Tongue (tissue), 2 donors: ENCODE results near the gene RPL26. TPM values are rescaled to one million over a fixed set of nuclear protein-coding genes. Genes with fewer than 3 reads are reported as not detected.

Source experiments
- DNase-seq: peaks from one replicate; pipeline ENCODE4 v3.0.0-alpha.2; 2015
- total RNA-seq: library from RNA; depleted of rRNA; stranded (reverse); fragments of >200 nt; gene quantifications from one replicate; pipeline ENCODE4 v1.2.3, GENCODE V29; 2014

The RPL26 gene
- total RNA-seq = 4,405 TPM

GRCh38 chr17:8383143-8383822 lies at the start of gene RPL26:
Gene RPL26 (minus strand): TSS chr17:8383193. CDS start chr17:8382310, 883 bp downstream.
- DNase-seq = peak; percentile 100

- no peak for DNase-seq
Measured at GRCh38 chr17:8430966-8431365, 48.0 kb upstream of the RPL26 start.

DNA sequence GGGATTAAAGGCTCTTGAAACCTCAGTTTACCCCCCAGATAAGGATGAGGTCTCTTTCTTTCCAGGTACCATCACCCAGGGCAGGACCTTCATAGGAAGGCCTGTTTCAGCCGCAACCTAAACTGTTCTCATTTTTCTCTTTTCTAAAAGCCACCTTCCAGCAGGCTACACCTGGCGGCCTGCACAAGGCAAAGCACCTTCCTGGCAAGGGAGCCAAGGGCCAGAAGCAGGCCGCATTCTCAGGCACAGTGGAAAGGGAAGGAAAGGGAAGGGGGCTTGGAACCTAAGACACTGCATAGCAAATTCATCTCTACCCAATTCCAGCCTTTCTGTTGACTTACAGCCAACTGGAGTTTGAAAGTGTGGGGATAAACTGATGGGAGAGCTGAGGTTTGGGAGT lies 43.8 kb upstream of the RPL26 start:
- DNase-seq = no peak

- no peak for DNase-seq
Measured at GRCh38 chr17:8426094-8426720, 43.2 kb upstream of the RPL26 start.

DNA sequence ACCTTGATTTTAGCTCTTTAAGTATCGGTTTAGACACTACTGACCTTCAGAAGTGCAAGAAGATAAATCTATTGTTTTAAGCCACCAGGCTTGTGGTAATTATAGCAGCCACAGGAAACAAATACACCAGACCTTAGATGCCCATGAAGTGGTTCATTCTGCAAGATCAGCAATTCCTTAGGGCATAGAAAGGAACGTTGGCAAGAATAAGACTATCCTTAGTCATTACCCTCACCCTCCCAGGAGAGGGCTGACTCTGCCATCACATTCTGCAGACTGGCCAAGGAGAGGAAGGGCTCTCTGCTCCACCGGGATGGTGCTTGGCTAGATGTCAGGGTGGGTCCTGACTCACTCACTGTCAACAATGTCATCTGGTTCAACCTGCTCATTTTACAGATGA lies 38.6 kb upstream of the RPL26 start:
- no peak for DNase-seq

DNA sequence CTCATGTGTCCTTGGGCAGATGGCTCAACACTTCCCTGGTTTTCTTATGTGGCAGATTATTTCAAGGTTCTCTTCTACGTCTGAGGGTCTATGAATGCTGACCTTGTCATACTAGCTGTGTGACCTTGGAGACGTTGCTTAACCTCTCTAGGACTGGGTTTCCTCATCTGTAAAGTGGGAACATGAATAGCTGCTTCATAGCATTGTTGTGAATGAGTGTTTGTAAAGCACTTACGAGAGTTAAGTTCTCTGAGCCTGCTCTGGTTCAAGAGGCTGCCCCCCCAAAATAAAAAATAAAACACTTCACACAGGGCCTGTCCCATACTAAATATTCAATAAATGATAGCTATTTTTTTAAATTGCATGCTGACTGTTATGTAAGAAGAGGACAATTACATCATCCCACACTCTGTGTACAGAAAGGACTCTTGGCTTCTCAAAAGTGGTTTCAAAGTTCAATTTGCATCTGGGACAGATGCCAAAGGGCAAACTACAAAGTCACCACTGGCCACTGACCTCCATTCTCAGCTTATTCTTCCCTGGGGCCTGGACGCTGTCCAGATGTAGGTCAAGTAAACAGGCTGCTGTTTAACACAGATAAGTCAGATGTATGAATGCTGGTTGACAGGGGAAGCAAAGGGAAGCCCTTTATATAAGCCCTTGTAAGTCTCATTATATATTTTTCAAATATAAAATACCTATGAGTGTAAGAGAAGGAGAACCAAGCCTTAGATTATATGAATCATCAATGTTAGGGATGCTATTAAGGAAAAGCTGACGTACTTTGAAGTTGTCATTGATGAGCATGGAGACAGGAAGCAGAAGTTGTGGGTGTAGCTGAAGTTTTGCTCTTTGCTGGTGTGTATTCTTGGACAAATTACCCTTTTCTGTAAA lies 37.3 kb upstream of the RPL26 start:
- peak; percentile 37 for DNase-seq

DNA sequence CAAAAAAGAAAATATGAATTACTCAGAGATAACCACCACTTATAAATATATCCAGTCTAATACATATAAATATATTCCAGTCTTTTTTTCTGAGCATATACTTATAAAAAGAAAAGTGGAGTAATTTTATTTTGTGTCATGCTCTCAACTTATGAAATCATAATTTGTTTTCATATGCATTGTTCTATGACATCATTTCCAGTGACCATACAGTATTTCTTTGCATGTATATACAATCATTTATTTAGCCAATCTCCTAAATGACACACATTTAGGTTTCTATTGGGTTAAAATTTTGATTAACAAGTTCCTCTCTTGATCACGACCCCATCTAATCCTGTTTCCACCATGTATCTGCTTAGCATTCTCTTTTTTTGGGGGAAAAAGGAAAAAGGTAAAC lies 36.3 kb upstream of the RPL26 start:
- no peak for DNase-seq

- DNase-seq = no peak
Measured at GRCh38 chr17:8418471-8418870, 35.5 kb upstream of the RPL26 start.

- DNase-seq = no peak
Measured at GRCh38 chr17:8417806-8418205, 34.8 kb upstream of the RPL26 start.

DNA sequence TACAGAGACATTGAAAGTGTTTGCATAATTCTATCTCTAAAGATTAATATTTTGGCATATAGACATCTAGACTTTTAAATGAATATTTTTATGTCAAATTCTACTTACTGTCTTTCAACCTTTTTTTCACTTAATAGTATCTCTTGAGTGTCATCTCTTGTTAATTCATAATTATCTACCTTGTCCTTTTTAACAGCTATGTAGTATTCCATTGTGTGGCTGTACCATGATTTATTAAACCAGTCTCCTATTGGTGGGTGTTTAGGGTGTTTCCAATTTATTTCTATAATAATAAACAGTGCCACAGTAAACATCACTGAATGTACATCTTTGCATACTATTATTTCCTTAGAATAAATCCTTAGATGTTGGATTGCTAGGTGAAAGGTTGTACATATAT lies 30.9 kb upstream of the RPL26 start:
- no peak for DNase-seq

DNA sequence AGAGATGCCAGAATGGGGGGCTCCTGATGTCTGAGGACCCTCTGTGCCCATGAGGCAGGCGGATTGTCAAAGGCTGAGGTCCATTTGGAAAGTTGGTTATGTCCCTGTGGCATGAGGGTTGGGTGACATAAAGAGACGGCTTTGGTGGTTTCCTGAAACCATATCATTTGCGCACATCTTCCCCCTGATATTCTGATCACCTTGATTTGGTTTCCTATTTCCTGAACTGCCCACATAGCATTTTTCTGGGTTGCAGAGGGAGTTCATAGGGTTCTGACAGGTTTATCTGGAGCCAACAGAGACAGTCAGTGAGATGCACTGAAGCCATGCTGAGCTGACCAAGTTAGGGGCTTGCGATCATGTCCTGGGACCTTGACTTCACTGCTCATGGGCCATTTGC lies 30.3 kb upstream of the RPL26 start:
- DNase-seq = no peak

DNA sequence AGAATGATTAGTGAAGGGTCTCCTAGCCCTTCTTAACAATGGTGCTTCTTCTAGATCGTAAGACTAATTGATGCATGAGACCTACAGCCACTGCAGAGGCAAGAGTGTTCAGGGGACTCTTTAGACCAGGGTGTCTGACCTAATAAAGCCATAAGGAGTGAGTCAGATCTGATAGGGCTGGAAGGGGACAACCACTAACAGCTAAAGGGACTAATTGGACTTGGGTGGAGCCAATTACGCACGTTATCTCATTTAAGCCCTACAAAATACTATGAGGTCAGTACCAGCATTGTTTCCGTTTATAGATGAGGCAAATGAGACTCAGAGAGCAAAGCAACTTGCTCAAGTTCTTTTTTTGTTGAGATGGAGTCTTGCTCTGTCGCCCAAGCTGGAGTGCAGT lies 29.1 kb upstream of the RPL26 start:
- no peak for DNase-seq

- DNase-seq = no peak
Measured at GRCh38 chr17:8410883-8411238, 27.9 kb upstream of the RPL26 start.

DNA sequence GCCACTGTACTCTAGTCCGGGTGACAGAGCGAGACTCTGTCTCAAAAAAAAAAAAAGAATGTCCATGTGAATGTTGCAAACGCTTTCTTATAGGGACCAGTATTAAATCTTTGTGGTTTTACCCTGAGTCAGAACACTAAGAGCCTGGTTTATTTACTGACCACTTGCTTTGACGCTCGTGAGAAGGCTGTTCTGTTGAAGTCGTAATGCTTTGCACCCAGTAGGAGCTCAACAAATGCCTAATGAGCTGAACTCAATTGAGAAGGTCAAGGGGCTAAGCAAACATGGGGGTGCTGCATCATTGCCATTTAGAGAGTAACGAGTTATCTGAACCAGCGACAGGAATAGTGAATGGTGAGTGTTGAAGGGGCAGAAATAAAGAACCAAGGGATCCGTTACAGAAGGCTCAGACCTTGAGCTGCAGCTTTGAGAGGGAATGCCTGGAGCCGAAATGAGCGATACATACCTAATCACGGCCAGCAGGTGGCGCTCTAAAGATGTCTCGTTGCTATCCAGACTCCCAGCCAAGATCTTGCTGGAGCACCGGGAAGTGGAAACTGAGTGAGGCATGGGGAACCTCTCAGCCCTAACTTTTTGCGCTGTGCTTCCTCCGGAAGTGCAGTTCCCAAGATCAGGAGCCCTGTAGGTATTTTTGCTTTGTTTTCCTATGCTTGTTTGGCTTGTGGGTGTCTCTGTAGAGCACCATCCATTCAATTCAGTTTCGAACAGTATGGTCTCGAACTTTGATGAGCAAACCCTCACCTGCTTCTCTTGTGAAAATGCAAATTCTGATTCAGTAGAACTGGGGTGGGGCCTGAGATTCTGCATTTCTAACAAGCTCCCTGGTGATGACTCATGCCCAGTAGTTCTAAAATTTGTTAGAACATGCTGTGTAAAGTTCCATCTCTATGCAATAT lies 27.2 kb upstream of the RPL26 start:
- DNase-seq = peak; percentile 96

DNA sequence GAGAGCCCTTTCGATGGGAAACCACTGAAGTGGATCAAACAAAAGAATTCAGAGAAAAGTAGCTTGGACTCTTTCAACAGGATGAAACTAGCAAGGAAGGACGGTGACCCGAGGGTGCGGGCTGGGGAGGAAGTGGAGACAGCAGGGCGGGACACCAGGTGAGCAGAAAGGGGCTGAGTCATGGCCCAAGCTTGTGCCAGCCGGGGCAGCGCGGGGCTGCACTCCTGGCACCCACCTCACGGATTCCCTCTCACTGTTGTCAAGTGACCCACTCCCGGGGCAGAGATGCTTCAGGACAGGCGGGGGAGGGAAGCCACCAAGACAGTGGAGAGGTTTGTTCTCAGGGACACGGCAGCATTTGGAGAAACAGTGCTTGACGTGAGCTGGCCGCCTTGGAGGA lies 25.4 kb upstream of the RPL26 start:
- no peak for DNase-seq

GRCh38 chr17:8406174-8406573 lies 23.2 kb upstream of the RPL26 start:
- DNase-seq = no peak

- DNase-seq = no peak
Measured at GRCh38 chr17:8405499-8406016, 22.6 kb upstream of the RPL26 start.

GRCh38 chr17:8402921-8403536 lies 20.0 kb upstream of the RPL26 start:
- peak; percentile 30 for DNase-seq

- no peak for DNase-seq
Measured at GRCh38 chr17:8401107-8401506, 18.1 kb upstream of the RPL26 start.

- no peak for DNase-seq
Measured at GRCh38 chr17:8398980-8399379, 16.0 kb upstream of the RPL26 start.

DNA sequence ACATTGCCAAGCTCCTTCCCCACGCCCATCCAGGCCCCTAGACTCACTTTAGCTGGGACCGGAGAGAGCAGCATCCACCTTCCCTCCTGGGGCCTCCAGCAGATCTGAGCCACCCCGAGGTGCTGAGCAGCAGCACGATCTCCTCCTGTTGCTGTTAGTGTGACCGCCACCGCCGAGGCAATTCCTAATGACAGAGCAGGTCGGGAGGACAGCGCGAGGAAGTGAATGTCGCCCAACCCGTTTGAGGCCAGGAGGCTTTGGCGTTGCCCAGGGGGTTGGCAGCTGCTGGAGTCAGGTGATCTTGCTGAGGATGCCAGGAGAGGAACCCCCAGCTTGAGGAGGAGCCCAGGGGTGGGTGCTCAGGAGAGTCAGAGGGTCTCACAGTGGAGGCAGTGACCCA lies 14.6 kb upstream of the RPL26 start, which contains the start of gene RNF222:
Gene RNF222, minus strand, starts transcription at position 192 of the 400 bp plus-strand sequence. CDS start 4,366 bp downstream, outside the sequence.
- DNase-seq = peak; percentile 14
